IPS-11a (cell line): Measurements from ENCODE around the gene RGL3.
"Not testable (repeated sequence)": the region's sequence is repeated elsewhere in the genome, so short reads cannot be mapped to it uniquely, and the experiment has no call there.

Source experiments
- H3K4me3 ChIP-seq: one replicate; pipeline ENCODE4 v1.5.1; 2013; ENCODE audit warnings: low read depth, low read length, control low read depth

The RGL3 gene

DNA sequence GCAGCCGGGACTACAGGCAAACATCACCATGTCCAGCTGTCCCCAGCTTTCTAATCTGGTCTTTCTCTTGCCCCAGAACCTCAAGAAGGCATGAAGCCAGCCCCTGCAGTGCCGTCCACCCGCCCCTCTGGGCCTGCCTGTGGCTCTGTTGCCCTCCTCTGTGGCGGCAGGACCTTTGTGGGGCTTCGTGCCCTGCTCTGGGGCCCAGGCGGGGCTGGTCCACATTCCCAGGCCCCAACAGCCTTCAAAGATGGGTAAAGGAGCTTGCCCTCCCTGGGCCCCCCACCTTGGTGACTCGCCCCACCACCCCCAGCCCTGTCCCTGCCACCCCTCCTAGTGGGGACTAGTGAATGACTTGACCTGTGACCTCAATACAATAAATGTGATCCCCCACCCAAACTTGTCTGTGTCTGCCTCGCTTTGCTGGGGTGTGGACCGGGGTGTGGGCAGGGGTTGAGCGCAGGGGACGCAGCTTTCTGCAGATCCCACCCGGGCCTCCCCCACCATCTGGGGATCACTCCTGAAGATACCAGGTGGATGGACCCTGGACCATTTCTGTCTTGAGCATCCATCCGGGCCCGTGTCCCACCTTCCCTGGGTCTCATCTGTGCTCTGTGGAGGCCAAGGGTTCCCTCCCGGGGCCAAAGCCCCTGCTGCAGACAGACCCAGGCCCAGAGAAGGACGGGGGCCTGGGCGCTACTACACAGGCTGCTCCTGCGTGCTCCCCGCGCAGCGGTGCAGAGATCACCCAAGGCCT is 31.6 kb upstream of the RGL3 start:
- no peak overlapping the region for H3K4me3 ChIP-seq

DNA sequence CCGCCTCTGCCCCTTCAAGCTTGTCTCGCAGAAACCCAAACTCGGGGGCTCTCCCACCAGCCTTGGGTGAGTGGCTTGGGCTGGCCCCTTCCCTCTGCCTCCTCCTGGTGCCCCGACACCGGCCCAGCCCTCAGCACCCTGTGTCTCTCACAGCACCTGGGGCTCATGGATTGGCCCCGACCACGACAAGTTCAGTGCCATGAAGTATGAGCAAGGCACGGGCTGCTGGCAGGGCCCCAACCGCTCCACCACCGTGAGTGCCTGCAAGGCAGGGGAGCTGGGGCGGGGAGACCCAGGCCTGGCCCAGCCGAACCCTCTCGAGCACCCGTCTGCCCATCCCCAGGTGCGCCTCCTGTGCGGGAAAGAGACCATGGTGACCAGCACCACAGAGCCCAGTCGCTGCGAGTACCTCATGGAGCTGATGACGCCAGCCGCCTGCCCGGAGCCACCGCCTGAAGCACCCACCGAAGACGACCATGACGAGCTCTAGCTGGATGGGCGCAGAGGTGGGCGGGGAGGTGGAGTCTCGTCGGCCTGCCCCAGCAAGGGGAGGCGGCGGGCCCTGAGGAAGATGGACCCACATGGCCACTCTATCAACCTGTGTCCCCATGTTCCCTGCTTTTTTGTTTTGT is 29.9 kb upstream of the RGL3 start:
- no peak overlapping the region for H3K4me3 ChIP-seq

DNA sequence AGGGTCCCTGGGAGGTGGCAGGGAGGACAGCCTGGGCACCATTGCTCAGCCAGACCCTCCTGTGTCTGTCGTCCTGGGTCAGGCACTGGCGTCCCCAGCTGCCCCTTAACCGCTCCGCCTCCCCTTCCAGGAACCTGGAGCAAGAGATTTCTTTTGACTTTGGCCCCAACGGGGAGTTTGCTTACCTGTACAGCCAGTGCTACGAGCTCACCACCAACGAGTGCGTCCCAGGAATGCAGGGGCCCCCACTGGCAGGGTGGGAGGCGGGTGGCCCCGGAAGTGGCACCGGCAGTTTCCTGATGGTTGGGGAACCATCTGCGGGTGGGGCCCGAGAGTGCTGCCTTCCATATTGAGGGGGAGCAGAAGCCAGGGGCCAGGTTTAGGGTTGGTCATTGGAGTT is 29.3 kb upstream of the RGL3 start:
- no peak overlapping the region for H3K4me3 ChIP-seq

DNA sequence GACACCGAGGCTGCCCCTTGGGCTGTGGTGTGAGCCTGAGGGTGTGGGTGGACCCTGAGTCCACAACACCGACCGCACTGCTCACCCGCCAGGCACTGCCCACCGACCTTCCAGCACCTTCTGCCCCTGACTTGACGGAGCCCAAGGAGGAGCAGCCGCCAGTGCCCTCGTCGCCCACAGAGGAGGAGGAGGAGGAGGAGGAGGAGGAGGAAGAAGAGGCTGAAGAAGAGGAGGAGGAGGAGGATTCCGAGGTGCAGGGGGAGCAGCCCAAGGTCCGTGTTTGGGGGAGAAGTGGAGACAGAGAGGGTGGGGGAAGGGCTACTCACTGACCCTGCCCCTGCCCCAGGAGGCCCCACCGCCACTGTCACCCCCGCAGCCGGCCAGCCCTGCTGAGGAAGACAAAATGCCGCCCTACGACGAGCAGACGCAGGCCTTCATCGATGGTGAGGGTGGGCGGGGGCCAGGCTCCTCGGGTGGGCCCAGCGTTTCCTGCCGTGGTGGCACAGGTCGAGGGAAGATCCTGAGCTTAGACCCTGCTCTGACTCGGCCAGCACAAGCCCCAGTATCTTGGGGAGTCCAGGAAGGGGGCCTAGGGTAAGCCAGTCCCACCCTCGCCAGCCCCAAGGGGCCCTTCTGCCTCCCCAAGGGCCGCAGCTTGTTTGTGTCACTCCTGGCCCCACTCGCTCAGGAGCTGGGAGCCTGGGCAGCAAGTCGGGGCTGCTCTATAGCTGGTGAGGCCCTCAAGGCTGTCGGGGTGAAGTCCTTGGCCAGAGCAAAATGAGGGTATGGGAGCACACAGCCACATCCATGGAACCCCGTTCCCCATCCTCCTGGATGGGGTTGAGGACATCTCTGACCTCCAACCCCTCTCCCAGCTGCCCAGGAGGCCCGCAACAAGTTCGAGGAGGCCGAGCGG is 28.5 kb upstream of the RGL3 start:
- H3K4me3 ChIP-seq = no peak overlapping the region

DNA sequence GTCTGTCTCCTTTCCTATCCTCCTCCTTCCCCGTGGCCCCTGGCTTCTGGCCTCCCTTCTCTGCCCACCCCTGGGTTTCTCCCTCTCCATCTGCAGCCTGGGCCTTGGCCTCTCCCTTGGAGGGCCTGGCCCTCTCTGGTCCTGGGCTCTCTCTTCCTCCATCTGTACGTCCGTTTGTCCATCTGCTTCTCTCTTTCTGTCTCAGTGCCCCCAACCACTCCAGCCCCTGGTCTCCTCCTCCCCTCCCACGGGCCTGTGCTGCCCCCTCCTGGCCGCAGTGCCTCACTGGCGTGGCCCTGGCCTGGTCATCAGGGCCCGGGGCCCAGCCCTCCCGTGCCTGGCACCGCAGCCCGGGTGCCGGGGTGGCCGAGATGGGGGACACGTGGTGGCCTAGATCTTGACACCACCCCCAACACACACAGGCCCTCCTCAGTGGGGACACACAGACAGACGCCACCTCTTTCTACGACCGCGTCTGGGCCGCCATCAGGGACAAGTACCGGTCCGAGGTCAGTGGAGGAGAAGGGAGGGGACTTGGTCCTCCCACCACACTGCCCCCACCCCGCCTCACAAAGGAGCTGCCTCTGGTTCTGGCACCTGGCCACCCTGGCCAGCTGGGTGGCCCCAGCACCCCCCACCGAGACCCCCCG is 27.7 kb upstream of the RGL3 start:
- H3K4me3 ChIP-seq = no peak overlapping the region

DNA sequence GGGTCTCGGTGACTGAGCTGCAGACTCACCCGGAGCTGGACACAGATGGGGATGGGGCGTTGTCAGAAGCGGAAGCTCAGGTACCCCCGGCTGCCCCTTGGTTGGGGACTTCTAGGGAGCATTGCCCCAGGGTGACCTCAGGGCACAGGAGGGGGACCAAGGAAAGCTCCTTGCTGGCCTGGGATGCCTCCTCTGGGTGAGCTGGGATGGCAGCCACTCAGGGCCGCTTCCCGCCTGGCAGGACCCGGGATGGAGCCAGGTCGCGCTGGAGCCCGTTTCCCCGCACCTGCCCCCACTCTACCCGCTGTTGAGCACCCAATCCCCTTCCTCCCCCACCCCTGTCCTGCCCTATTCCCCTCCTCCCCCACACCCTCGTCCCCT is 27.1 kb upstream of the RGL3 start:
- no peak overlapping the region for H3K4me3 ChIP-seq

DNA sequence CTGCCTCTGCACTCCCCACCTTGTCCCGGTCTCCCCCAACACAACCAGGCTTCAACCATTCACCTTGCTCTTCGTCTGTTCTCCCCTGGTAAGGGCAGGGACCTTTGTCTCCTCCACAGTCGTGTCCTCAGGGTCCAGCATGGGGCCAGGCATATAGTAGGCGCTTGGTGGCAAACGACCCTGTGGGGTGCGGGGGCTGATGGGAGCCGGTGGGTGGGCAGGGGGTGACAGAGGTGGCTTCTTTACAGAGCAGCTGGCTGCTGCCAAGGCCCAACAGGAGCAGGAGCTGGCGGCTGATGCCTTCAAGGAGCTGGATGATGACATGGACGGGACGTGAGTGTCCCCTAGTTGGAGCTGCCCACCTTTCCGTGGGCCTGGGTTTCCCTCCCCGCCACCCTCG is 26.0 kb upstream of the RGL3 start:
- no peak overlapping the region for H3K4me3 ChIP-seq

DNA sequence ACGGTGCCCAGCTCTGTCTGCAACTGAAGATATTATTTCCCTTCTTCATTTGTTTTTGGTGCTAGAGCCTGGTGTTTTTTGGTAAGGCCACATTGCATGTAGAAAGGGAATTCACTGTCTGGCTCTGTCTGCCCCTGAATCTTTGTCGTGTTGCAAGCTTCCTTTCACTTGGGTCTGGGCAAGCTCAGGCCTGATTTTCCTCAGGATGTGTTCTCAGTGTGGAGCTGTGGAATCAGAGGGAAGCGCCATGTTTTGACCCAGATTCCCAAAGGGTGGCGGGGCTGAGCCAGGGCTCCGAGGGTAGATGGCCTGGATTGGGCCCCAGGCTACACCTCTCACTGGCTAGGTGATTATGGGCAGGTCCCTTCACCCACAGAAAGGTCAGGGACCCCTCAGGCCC is 24.9 kb upstream of the RGL3 start:
- no peak overlapping the region for H3K4me3 ChIP-seq

DNA sequence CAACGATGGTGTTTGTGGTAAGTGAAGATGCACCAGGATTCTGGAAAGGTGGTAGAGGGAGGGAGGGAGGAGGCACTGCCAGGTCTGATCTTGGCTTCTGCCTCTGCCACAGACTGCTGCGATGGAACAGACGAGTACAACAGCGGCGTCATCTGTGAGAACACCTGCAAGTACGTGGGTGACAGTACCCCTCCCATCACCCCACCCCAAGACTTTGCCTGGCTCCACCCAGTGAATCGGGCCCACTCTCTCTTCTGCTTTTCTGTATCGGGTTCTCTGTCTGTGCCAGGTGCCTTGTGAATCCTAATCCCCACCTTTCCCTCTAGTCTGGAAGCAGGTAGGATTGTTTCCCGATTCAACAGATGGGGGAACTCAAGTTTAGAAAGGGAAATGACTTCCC is 18.8 kb upstream of the RGL3 start:
- no peak overlapping the region for H3K4me3 ChIP-seq

DNA sequence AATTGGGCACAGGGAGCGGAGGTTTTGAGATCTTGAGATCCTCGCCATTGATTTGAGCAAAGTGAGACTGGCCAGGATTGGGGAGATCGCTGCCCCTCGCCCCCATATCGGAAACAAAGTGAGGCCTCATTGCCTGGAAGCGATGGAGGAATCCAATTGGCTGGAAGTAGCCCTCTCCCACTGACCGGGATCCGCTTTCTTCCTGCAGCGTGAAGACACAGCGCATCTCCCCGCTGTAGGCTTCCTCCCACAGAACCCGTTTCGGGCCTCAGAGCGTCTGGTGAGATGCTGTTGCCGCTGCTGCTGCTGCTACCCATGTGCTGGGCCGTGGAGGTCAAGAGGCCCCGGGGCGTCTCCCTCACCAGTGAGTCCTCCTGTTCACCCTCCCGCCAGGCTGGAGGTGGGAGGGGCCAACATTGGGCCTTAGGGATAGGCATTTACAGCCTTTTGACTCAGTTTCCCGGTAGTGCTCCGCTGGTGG is 16.8 kb upstream of the RGL3 start:
- peak overlapping the region; percentile 99 for H3K4me3 ChIP-seq

DNA sequence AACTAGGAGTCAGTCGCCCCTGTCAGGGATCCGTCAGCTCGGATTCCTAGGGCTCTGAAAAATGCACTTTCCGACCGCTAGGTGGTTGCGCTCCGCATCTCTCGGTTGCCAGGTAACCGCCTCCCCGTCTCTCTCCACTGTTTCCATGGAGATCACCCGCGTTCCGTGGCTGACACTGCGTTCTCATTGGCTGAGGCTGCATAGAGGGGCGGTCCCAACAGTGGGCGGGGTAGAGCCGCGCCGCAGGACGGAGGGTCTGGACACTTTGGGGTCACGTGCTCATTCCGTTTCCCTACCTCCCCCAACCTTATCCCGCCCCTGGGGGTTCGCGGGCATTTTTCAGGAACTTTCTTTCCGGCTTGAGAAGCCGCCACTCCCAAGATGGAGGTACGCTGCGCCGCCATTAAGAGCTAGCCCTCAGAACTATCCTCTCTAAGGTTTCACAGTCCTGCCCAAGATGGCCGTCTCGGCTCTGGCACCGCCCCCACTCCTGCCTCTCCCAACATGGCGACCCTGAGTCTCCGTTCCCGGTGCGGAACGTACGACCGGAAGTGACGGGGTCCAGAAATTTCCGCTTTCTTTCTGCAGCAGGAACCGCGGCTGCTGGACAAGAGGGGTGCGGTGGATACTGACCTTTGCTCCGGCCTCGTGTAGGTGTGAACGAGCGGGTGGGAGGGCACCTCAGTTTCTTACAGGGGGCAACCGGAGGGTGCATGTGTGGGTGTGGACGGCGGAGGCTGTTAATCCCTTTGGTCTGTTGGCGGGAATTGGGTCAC is 16.1 kb upstream of the RGL3 start, which contains the start of the genes ODAD3 and PRKCSH:
Gene ODAD3 (minus strand): TSS at position 65 of the 776 bp plus-strand sequence. CDS start 105 bp downstream, outside the sequence.
Gene PRKCSH (plus strand): TSS at position 579 of the 776 bp plus-strand sequence. CDS start 483 bp downstream, outside the sequence.
- H3K4me3 ChIP-seq = peak within 1 kb of the TSS; percentile 99

DNA sequence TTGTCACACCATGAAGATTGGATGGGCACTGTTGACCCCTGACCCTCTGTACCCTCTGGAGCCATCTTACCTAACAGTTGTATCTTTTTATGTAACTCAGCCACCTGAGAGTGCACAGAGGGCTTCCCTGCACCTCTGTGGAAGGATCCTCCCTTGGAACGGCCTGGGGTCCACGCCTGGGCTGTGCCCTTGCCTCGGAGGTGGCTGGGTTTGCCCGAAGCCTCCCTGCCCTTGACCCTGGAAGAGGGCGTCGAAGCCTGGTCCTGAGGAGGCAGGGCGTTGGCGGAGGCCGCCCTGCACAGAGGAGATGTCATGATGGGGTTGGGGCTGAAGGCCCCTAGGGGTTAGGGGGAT is 15.6 kb upstream of the RGL3 start:
- H3K4me3 ChIP-seq = peak overlapping the region; percentile 21

DNA sequence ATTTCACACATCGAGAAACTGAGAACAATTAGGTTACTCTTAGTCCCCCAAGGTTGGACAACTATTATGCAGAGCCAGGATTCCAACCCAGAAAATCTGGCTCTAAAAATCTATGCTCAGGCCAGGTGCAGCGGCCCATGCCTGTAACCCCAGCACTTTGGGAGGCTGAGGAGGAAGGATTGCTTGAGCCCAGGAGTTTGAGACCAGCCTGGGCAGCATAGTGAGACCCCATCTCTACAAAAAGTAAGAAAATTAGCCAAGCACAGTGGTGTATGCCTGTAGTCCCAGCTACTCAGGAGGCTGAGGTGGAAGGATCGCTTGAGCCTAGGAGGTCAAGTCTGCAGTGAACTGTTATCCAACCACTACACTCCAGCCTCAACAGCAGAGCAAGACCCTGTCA is 14.4 kb upstream of the RGL3 start:
- not testable (repeated sequence) for H3K4me3 ChIP-seq

DNA sequence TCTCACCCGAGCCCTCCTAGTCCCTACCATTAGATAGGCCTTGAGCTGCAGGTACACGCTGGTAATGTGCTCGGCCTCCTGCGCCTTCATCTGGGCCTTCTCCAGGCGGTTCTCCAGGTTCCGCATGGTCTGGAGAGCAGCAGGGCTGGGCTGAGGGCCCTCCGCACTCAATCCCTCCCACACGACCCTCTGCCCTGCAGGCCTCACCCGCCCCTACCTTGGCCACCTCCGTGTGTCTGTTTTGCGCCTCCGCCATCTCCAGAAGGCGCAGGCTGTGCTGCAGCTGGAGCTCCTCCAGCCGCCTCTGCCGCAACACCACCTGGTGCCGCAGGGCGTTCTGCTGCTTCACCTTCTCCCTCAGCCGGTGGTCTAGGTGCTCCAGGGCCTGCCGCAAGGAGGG is 7.5 kb upstream of the RGL3 start:
- H3K4me3 ChIP-seq = no peak overlapping the region

DNA sequence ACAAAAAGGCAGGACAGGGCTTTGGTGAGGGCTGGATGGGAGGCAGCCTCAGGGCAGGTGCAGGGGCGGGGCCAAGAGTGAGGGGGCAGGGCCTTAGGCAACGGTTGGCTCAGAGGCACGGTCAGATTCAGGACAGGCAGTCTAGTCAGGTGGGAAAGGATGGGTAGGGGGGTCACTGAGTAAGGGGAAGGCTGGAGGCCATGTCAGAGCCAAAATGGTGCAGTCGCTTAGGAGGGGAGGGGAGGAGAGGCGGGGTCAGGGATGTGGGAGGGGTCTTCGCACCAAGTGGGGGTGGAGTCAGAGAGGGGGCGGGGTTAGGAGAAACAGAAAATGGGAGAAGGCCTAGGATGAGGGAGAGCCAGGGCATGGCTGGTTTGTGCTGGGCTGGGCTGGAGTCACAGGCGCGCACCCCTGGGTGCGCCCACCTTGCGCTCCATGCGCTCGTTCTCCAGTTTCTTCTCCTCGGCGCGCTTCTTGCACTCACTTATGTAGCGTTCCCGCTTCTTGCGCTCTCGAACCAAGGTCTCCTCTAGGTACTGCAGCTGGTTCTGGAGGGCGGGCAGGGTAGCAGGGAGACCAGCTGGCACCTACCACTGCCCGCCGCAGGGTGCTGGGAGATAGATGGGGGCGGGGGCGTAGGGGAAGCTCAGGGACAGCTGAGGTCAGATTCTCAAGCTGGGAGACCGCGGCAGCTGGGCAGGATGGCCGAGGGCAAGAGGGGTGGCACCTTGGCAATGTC is 6.8 kb upstream of the RGL3 start:
- H3K4me3 ChIP-seq = no peak overlapping the region

DNA sequence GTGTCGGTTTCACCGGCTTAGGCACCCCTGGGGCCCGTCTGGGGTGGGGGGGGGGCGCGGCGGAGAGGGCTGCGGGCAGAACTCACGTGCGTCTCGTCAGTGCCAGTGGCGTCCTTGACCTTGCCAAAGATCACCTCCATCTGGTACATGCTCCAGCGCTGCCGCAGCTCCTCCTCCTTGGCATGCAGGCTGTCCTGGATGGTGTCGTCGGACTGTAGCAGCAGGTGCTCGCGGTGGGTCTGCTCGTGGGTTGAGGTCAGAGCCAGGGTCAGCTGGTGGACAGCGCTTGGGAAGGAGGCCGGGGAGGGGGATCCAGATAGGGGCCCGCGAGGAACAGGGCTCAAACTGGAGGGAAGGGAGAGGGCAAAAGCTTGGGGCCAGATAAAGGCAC is 4.7 kb upstream of the RGL3 start:
- no peak overlapping the region for H3K4me3 ChIP-seq

DNA sequence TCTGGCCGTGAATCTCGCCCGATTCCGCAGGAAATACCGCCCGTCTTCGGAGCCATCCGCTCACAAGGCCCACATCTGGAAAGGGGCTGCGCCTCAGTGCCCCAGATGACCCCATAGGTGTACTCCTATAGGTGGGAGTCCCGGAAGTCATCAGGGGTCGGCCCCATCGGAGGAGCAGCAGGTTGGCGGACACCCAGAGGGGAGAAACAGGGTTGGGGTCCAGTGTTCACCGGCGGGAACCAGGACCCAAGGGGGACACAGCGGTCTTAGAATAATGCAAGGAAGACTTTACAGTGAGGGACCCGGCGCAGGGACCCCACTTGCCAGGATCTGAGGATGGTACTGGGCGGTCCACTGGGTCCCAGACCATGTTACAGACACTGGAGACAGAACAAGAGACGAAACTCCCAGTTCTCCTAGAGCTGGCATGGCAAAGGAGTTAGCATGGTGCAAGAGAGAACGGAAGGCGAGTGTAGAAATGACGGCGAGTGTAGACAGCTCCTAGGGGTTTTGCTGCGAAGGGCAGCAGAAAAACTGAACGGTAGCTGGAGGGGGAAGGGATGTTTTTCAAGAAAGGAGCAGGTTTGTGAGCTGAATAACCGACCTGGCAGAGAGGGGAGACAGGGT is 4.2 kb upstream of the RGL3 start:
- H3K4me3 ChIP-seq = no peak overlapping the region

DNA sequence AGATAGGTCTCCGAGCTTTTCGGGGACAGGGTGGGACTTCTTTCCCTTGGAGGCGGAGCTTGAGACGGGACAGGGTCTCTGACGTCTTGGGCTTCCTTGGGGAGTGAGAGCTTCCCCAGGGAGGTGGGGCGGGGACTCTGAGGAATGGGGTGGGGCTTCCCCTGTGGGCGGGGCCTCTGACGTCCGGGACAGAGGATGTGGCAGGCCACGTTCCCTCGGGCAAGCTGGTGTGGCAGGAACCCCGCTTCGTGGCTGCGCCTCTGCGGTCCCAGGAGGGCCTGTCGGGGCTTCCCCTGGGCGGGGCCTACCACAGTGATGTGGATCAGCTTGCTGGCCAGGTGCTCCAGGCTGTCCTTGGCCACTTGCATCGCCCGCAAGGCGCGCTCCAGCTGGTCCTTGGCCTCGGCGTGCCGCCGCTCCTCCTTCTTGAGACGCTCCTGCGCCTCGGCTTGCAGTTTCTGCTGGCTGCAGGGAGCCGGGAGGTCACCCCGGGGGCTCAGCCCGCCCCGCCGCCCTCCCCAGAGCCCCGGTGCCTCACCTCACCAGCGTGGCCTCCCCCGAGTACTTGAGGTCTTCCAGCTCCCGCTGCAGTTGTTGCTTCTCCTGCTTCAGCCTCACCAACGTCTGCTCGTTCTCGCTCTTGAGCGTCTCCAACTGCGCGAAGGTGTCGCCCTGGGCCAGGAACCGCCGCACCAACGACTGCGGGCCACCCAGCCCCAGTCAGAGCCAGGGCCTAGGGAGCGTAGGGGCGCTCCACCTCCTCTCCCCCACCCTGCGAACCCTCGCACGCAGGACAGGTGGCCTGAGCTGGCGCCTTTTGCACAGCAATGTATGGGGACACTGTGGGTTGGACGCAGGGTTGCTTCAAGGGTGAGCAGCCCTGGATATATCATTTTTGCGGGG is 3.3 kb upstream of the RGL3 start:
- peak overlapping the region; percentile 31 for H3K4me3 ChIP-seq
